Osteocyte (in vitro differentiated cells): ENCODE results near the gene EXOC6B. TPM values are rescaled to one million over a fixed set of nuclear protein-coding genes. Genes with fewer than 3 reads are reported as not detected.

Experiments used
- DNase-seq: peaks from one replicate; pipeline ENCODE4 v3.0.0; 2021; ENCODE audit warnings: mixed read lengths; ENCODE audit not compliant: unreplicated experiment; ENCODE audit errors: extremely low spot score
- H3K27ac Mint-ChIP-seq: one replicate; pipeline ENCODE4 v1.8.0; 2021; ENCODE audit warnings: mild to moderate bottlenecking, mixed read lengths; ENCODE audit not compliant: unreplicated experiment
- H3K27me3 Mint-ChIP-seq: one replicate; pipeline ENCODE4 v1.8.0; 2021; ENCODE audit warnings: mixed read lengths; ENCODE audit not compliant: unreplicated experiment
- H3K36me3 Mint-ChIP-seq: one replicate; pipeline ENCODE4 v1.8.0; 2021; ENCODE audit warnings: mixed read lengths; ENCODE audit not compliant: unreplicated experiment
- H3K4me1 Mint-ChIP-seq: one replicate; pipeline ENCODE4 v1.8.0; 2021; ENCODE audit warnings: mixed read lengths; ENCODE audit not compliant: unreplicated experiment
- H3K4me3 Mint-ChIP-seq: one replicate; pipeline ENCODE4 v1.8.0; 2021; ENCODE audit warnings: mild to moderate bottlenecking, moderate library complexity, mixed read lengths; ENCODE audit not compliant: unreplicated experiment
- H3K9me3 Mint-ChIP-seq: one replicate; pipeline ENCODE4 v1.8.0; 2021; ENCODE audit warnings: mixed read lengths; ENCODE audit not compliant: unreplicated experiment
- CTCF ChIP-seq: fragments of 200-600 bp; sonication (generic); IDR thresholded peaks from 2 replicates; pipeline ENCODE4 v1.5.0; 2021; ENCODE audit warnings: antibody characterized with exemption, mild to moderate bottlenecking, moderate library complexity
- total RNA-seq: library from RNA; stranded (reverse); gene quantifications from 2 replicates; pipeline ENCODE4 v1.2.1, GENCODE V29; 2021

EXOC6B gene
- total RNA-seq, 1 donor from 2014 or later, result 33.8 TPM

- H3K4me3 Mint-ChIP-seq, result no peak overlapping the region
- H3K36me3 Mint-ChIP-seq, result peaks cover 5% of the 10 kb centered on the region
- H3K27me3 Mint-ChIP-seq, result no peaks in the 10 kb centered on the region
- TF ChIP-seq CTCF, result no peak
- peaks cover 5% of the 10 kb centered on the region for H3K9me3 Mint-ChIP-seq
- H3K27ac Mint-ChIP-seq, result no peak overlapping the region
- no peak for DNase-seq
- peaks cover 4% of the 10 kb centered on the region for H3K4me1 Mint-ChIP-seq
Measured at GRCh38 chr2:72803626-72804320, 22.1 kb downstream of the EXOC6B start.

- Mint-ChIP-seq H3K4me1 (peaks cover 5% of the 10 kb centered on the region), H3K9me3 (peaks cover 4% of the 10 kb centered on the region), H3K27ac (no peak overlapping the region), H3K36me3 (peaks cover 5% of the 10 kb centered on the region), H3K27me3 (no peaks in the 10 kb centered on the region), H3K4me3 (no peak overlapping the region)
- no peak for DNase-seq
- TF ChIP-seq CTCF, result no peak
Measured at GRCh38 chr2:72803151-72803550, 22.7 kb downstream of the EXOC6B start.

- no peaks in the 10 kb centered on the region for H3K27me3 Mint-ChIP-seq
- no peaks in the 10 kb centered on the region for H3K9me3 Mint-ChIP-seq
- no peaks in the 10 kb centered on the region for H3K36me3 Mint-ChIP-seq
- no peak overlapping the region for H3K27ac Mint-ChIP-seq
- TF ChIP-seq CTCF, result no peak
- H3K4me3 Mint-ChIP-seq, result no peak overlapping the region
- DNase-seq, result no peak
- H3K4me1 Mint-ChIP-seq, result peaks cover 10% of the 10 kb centered on the region
Measured at GRCh38 chr2:72800492-72800891, 25.3 kb downstream of the EXOC6B start.

GRCh38 chr2:72797740-72798139 is 28.1 kb downstream of the EXOC6B start:
- H3K27ac Mint-ChIP-seq, result peak overlapping the region; percentile 1
- H3K36me3 Mint-ChIP-seq, result no peaks in the 10 kb centered on the region
- no peaks in the 10 kb centered on the region for H3K27me3 Mint-ChIP-seq
- H3K4me3 Mint-ChIP-seq, result no peak overlapping the region
- TF ChIP-seq CTCF, result no peak
- peaks cover 20% of the 10 kb centered on the region for H3K4me1 Mint-ChIP-seq
- no peak for DNase-seq
- H3K9me3 Mint-ChIP-seq, result no peaks in the 10 kb centered on the region

- Mint-ChIP-seq H3K27me3 (no peaks in the 10 kb centered on the region), H3K9me3 (no peaks in the 10 kb centered on the region), H3K4me1 (peaks cover 20% of the 10 kb centered on the region), H3K27ac (no peak overlapping the region), H3K36me3 (no peaks in the 10 kb centered on the region), H3K4me3 (no peak overlapping the region)
- DNase-seq, result no peak
- TF ChIP-seq CTCF, result no peak
Measured at GRCh38 chr2:72796766-72797165, 29.1 kb downstream of the EXOC6B start.
